Activated B cell treated with CpG ODN at 0.5 μM for 24 hours (primary cell): ENCODE data around the gene EPHB2. TPM values are rescaled to one million over a fixed set of nuclear protein-coding genes. Genes with fewer than 3 reads are reported as not detected.

Source experiments
- ATAC-seq: fragments of 200-7000 bp; cut with Tn5 transposase; one replicate; pipeline ENCODE4 v1.10.0; 2021; ENCODE audit warnings: low read depth, mild to moderate bottlenecking, moderate library complexity
- CTCF ChIA-PET: fragments of 350-600 bp; sonication (Branson Sonifier 250); formaldehyde crosslinking; loops from one replicate; lab custom pipeline; 2021; ENCODE audit warnings: antibody characterized with exemption; lab: Charles Lee
- POLR2A ChIA-PET: fragments of 350-600 bp; sonication (Branson Sonifier 250); formaldehyde crosslinking; loops from one replicate; lab custom pipeline; 2021; ENCODE audit warnings: antibody characterized with exemption; lab: Charles Lee
- DNase-seq: peaks from one replicate; pipeline ENCODE4 v3.0.0; 2022
- H3K27ac Mint-ChIP-seq: one replicate; pipeline ENCODE4 v1.8.0; 2020; ENCODE audit warnings: mixed read lengths
- H3K27me3 Mint-ChIP-seq: one replicate; pipeline ENCODE4 v1.8.0; 2021; ENCODE audit warnings: mixed read lengths
- H3K36me3 Mint-ChIP-seq: one replicate; pipeline ENCODE4 v1.8.0; 2021; ENCODE audit warnings: low read depth, mixed read lengths
- H3K4me1 Mint-ChIP-seq: one replicate; pipeline ENCODE4 v1.8.0; 2021; ENCODE audit warnings: mixed read lengths
- H3K4me3 Mint-ChIP-seq: one replicate; pipeline ENCODE4 v1.8.0; 2020; ENCODE audit warnings: mild to moderate bottlenecking, mixed read lengths
- H3K9me3 Mint-ChIP-seq: one replicate; pipeline ENCODE4 v1.8.0; 2020; ENCODE audit warnings: mixed read lengths
- intact Hi-C: fragments of 100-400 bp; cut with micrococcal nuclease; formaldehyde crosslinking; loops from one replicate; pipeline ENCODE4 v1.15.1; 2024
- total RNA-seq: library from RNA; stranded (reverse); gene quantifications from 2 replicates; pipeline ENCODE4 v1.2.3, GENCODE V29; 2022
- TF ChIP-seq, protein P1 (sequence below): fragments of 200-600 bp; IDR thresholded peaks from one replicate; pipeline ENCODE4 v1.8.0; 2022; ENCODE audit warnings: antibody characterized with exemption, mild to moderate bottlenecking

EPHB2 gene
- total RNA-seq, 1 donor from 2014 or later = 0.13 TPM

GRCh38 chr1:22794647-22795365 lies 84.2 kb downstream of the EPHB2 start:
- no peaks in the 10 kb centered on the region for H3K27me3 Mint-ChIP-seq
- H3K4me3 Mint-ChIP-seq = no peak overlapping the region
- ChIA-PET POLR2A (no interaction called here), CTCF (no interaction called here)
- H3K27ac Mint-ChIP-seq = no peak overlapping the region
- no peaks in the 10 kb centered on the region for H3K36me3 Mint-ChIP-seq
- no peaks in the 10 kb centered on the region for H3K9me3 Mint-ChIP-seq
- no peaks in the 10 kb centered on the region for H3K4me1 Mint-ChIP-seq
- TF ChIP-seq, protein P1, sequence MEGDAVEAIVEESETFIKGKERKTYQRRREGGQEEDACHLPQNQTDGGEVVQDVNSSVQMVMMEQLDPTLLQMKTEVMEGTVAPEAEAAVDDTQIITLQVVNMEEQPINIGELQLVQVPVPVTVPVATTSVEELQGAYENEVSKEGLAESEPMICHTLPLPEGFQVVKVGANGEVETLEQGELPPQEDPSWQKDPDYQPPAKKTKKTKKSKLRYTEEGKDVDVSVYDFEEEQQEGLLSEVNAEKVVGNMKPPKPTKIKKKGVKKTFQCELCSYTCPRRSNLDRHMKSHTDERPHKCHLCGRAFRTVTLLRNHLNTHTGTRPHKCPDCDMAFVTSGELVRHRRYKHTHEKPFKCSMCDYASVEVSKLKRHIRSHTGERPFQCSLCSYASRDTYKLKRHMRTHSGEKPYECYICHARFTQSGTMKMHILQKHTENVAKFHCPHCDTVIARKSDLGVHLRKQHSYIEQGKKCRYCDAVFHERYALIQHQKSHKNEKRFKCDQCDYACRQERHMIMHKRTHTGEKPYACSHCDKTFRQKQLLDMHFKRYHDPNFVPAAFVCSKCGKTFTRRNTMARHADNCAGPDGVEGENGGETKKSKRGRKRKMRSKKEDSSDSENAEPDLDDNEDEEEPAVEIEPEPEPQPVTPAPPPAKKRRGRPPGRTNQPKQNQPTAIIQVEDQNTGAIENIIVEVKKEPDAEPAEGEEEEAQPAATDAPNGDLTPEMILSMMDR = no peak
- intact Hi-C loops = no loop called here
- DNase-seq (no peak), ATAC-seq (no peak)

DNA sequence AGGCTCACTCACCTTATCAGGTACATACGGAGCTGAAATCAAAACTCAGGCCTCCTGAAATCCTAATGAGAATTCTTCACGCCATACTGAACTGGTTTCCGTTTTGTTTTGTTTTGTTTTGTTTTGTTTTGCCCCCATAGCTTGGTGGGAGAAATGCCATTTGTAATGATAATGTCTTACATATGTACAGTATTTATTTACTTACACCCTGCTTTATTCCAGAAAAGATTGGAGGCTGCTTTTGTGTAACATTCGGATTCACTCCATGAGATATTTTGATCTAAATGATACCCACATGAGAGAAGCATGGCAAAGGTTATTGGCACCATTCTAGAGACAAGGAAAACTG lies 84.7 kb downstream of the EPHB2 start:
- H3K27me3 Mint-ChIP-seq = peaks cover 2% of the 10 kb centered on the region
- no peaks in the 10 kb centered on the region for H3K36me3 Mint-ChIP-seq
- no peak overlapping the region for H3K27ac Mint-ChIP-seq
- TF ChIP-seq, protein P1 = no peak
- no peak overlapping the region for H3K4me3 Mint-ChIP-seq
- no peaks in the 10 kb centered on the region for H3K4me1 Mint-ChIP-seq
- DNase-seq (no peak), ATAC-seq (no peak)
- POLR2A ChIA-PET = no interaction called here
- no peaks in the 10 kb centered on the region for H3K9me3 Mint-ChIP-seq
- intact Hi-C loops = no loop called here
- CTCF ChIA-PET = no interaction called here

DNA sequence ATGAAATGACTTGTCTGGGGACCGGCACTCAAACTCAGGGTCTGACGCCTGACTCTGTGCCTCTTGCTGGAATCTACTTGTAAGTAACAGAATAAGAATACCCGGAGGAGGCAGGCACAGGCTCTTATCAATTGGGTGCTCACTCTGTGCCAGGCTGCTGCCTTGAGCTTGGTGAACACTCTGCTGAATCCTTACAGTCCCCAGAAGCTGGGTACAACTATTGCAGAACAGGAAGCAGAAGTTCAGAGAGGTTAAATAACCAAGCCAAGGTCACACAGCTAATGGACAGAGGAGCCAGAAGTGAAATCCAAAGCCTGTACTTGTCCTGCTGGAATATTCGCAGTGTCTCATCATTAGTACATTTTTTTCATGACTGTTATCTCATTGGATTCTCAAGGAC lies 86.0 kb downstream of the EPHB2 start:
- ChIA-PET CTCF (no interaction called here), POLR2A (no interaction called here)
- Mint-ChIP-seq H3K27ac (no peak overlapping the region), H3K4me1 (no peaks in the 10 kb centered on the region), H3K9me3 (no peaks in the 10 kb centered on the region), H3K4me3 (no peak overlapping the region), H3K36me3 (no peaks in the 10 kb centered on the region), H3K27me3 (peaks cover 5% of the 10 kb centered on the region)
- TF ChIP-seq, protein P1 = no peak
- ATAC-seq (no peak), DNase-seq (no peak)
- intact Hi-C loops = no loop called here

- ATAC-seq (no peak), DNase-seq (no peak)
- H3K36me3 Mint-ChIP-seq = no peaks in the 10 kb centered on the region
- TF ChIP-seq, protein P1 = no peak
- POLR2A ChIA-PET = no interaction called here
- CTCF ChIA-PET = no interaction called here
- no peaks in the 10 kb centered on the region for H3K9me3 Mint-ChIP-seq
- no peaks in the 10 kb centered on the region for H3K4me1 Mint-ChIP-seq
- no peak overlapping the region for H3K4me3 Mint-ChIP-seq
- H3K27me3 Mint-ChIP-seq = peaks cover 5% of the 10 kb centered on the region
- intact Hi-C loops = no loop called here
- no peak overlapping the region for H3K27ac Mint-ChIP-seq
Observed at GRCh38 chr1:22798083-22798482, 87.4 kb downstream of the EPHB2 start.

DNA sequence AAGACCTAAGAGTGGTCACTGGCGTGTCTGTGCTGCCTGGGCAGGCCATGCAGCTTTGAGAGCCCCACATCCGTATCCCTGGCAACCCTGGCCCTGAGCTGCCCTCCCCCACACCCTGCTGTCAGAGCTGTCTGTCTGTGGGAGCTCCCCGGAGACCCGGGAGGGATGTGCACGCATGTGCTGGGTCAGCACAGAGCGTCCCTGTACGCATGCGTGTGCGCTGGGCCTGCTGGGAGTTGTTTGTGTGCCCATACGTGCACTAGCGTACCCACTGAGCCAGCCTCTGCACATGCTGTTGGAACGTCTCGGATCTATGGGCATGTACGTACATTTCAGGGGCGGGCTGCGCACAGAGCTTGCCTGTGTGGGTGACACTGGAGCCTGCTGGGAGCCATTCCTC lies 89.3 kb downstream of the EPHB2 start:
- POLR2A ChIA-PET = no interaction called here
- DNase-seq (no peak), ATAC-seq (no peak)
- Mint-ChIP-seq H3K9me3 (no peaks in the 10 kb centered on the region), H3K4me3 (no peak overlapping the region), H3K36me3 (no peaks in the 10 kb centered on the region), H3K4me1 (no peaks in the 10 kb centered on the region), H3K27ac (no peak overlapping the region), H3K27me3 (peaks cover 5% of the 10 kb centered on the region)
- TF ChIP-seq, protein P1 = no peak
- CTCF ChIA-PET = no interaction called here
- intact Hi-C loops = no loop called here
